Sigmoid colon (tissue), 4 donors: ENCODE data around the gene FOXK2.

Experiments used
- EP300 ChIP-seq, 4 donors: sonication (generic); formaldehyde crosslinking; IDR thresholded peaks; one replicate each; pipeline ENCODE4 v1.6.1; 2017; ENCODE audit warnings: antibody characterized with exemption in 4 of 4
- POLR2A ChIP-seq, 2 donors: fragments of 450-650 bp; IDR thresholded peaks; one replicate each; pipeline ENCODE4 v1.6.1; 2016; ENCODE audit warnings: antibody characterized with exemption in 2 of 2, mild to moderate bottlenecking in 2 of 2, moderate library complexity in 2 of 2

DNA sequence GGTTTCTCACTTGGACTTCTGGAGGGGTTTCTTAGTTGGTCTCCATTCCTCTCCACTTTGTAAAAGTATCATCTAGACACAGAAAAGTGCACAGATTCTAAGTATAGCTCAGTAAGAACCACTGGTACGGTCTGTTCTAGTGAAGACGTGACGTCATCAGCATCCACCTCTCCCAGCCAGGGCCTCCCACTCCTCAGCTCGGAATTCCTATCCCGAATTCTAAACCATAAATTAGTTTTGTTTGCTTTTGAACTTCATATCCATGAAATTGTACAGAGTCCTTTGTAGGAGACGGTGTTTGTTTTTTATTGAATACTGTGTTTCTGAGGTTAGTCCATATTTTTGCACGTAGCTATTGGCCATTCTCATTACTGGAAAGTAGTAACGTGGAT is 25.5 kb downstream of the FOXK2 start:
- TF ChIP-seq POLR2A (IDR thresholded peaks at IDR 0.05) (no peak), EP300 (IDR thresholded peaks at IDR 0.05) (peak; percentile 77 to 98 (median 93))
